PC-3 (cell line): ENCODE results near the gene TMEM44.

Experiments
- EZH2 ChIP-seq: fragments of 300-600 bp; sonication (generic); IDR thresholded peaks from one replicate; pipeline ENCODE4 v1.6.1; 2017; ENCODE audit warnings: antibody characterized with exemption, mild to moderate bottlenecking, low read length; ENCODE audit not compliant: unreplicated experiment
- TF ChIP-seq, protein P1 (sequence below): fragments of 300-600 bp; sonication (generic); conservative IDR thresholded peaks from 2 replicates; pipeline ENCODE4 v1.5.1; 2017; ENCODE audit warnings: antibody characterized with exemption, low read depth, mild to moderate bottlenecking, low read length

DNA sequence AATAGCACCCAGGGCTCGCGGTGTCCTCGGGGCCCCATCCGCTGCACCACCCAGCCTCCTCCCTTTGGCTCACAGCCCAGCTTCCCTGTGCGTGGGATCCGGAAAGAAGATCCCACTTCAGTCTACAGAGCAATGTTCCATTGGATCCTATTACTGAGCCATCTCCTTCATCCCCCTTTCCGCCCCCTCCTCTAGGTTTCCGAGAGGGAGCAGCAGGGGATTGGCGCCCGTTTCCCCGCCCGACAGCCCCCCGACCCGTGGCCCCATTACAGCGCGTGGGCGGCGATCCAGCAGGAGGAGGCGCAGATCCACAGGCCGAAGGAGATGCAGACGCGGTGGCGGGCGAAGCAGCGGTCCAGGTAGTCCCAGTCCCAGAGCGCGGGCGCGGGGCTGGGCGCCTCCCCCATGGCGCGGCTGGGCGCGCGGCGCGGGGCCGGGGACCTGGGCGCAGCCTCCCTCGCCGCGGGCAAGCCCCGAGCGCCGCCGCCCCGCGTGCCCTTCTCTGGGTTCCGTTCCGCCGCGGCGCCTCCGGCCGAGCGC lies 340 bp downstream of the TMEM44 start:
- TF ChIP-seq, protein P1, sequence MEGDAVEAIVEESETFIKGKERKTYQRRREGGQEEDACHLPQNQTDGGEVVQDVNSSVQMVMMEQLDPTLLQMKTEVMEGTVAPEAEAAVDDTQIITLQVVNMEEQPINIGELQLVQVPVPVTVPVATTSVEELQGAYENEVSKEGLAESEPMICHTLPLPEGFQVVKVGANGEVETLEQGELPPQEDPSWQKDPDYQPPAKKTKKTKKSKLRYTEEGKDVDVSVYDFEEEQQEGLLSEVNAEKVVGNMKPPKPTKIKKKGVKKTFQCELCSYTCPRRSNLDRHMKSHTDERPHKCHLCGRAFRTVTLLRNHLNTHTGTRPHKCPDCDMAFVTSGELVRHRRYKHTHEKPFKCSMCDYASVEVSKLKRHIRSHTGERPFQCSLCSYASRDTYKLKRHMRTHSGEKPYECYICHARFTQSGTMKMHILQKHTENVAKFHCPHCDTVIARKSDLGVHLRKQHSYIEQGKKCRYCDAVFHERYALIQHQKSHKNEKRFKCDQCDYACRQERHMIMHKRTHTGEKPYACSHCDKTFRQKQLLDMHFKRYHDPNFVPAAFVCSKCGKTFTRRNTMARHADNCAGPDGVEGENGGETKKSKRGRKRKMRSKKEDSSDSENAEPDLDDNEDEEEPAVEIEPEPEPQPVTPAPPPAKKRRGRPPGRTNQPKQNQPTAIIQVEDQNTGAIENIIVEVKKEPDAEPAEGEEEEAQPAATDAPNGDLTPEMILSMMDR, result no peak
- TF ChIP-seq EZH2, result no peak
